DND-41 (cell line): ENCODE data around the gene AMOT.

Experiments used
- ATAC-seq: fragments of 200-7000 bp; cut with Tn5 transposase; 3 replicates; pipeline ENCODE4 v1.9.1; 2021; ENCODE audit warnings: low read depth; ENCODE audit not compliant: insufficient read depth
- DNase-seq: peaks from one replicate; pipeline ENCODE4 v3.0.0-alpha.2; 2020
- H2AFZ ChIP-seq: 2 replicates; pipeline ENCODE4 v1.6.0; 2012; ENCODE audit warnings: low read depth, low read length
- H3K27ac ChIP-seq: 2 replicates; pipeline ENCODE4 v1.5.1; 2012; ENCODE audit warnings: low read length, inconsistent platforms
- H3K27me3 ChIP-seq: fragments of 200-600 bp; sonication (generic); 2 replicates; pipeline ENCODE4 v1.6.0; 2012; ENCODE audit warnings: low read length, mild to moderate bottlenecking, inconsistent platforms; ENCODE audit not compliant: insufficient read depth, poor library complexity
- H3K36me3 ChIP-seq: 2 replicates; pipeline ENCODE4 v1.5.1; 2012; ENCODE audit warnings: low read length, inconsistent platforms; ENCODE audit not compliant: insufficient read depth
- H3K4me1 ChIP-seq: 2 replicates; pipeline ENCODE4 v1.5.1; 2012; ENCODE audit warnings: mild to moderate bottlenecking, low read length; ENCODE audit not compliant: insufficient read depth
- H3K4me2 ChIP-seq: 2 replicates; pipeline ENCODE4 v1.6.0; 2012; ENCODE audit warnings: mild to moderate bottlenecking, moderate library complexity, low read length, inconsistent platforms; ENCODE audit not compliant: insufficient read depth
- H3K4me3 ChIP-seq, 2 experiments: fragments of 200-600 bp in 1 of 2; shearing (Covaris generic) in 1 of 2; 2 replicates each; pipeline ENCODE4 v1.5.1; 2012 to 2016; ENCODE audit warnings: inconsistent platforms in 2 of 2, low read length in 2 of 2, mild to moderate bottlenecking in 2 of 2, low read depth in 1 of 2, moderate library complexity in 1 of 2
- H3K79me2 ChIP-seq: 2 replicates; pipeline ENCODE4 v1.6.0; 2012; ENCODE audit warnings: low read length, inconsistent platforms; ENCODE audit not compliant: insufficient read depth
- H3K9ac ChIP-seq: 2 replicates; pipeline ENCODE4 v1.6.0; 2012; ENCODE audit warnings: low read depth, mild to moderate bottlenecking, inconsistent platforms, low read length, moderate library complexity
- H3K9me3 ChIP-seq: 2 replicates; pipeline ENCODE4 v1.5.1; 2012; ENCODE audit warnings: low read length, moderate library complexity, mild to moderate bottlenecking, inconsistent platforms; ENCODE audit not compliant: insufficient read depth, severe bottlenecking
- H4K20me1 ChIP-seq: 2 replicates; pipeline ENCODE4 v1.6.0; 2012; ENCODE audit warnings: low read length; ENCODE audit not compliant: insufficient read depth
- CTCF ChIP-seq: IDR thresholded peaks from 2 replicates; pipeline ENCODE4 v1.5.1; 2012; ENCODE audit warnings: borderline replicate concordance, low read length, moderate library complexity, mild to moderate bottlenecking; ENCODE audit not compliant: poor library complexity, severe bottlenecking; ENCODE audit errors: extremely low read depth
- EZH2 ChIP-seq: IDR thresholded peaks from 3 replicates; pipeline ENCODE4 v1.6.1; 2012; ENCODE audit warnings: borderline replicate concordance, low read depth, mild to moderate bottlenecking, moderate library complexity, low read length, inconsistent platforms; ENCODE audit not compliant: severe bottlenecking

Gene AMOT

GRCh38 chrX:112800971-112801775, 39.5 kb downstream of the AMOT start:
- H3K9me3 ChIP-seq, result no peaks in the 10 kb centered on the region
- TF ChIP-seq EZH2 (no peak), CTCF (no peak)
- no peaks in the 10 kb centered on the region for H4K20me1 ChIP-seq
- no peak overlapping the region for H3K27ac ChIP-seq
- no peak overlapping the region for H2AFZ ChIP-seq
- H3K9ac ChIP-seq, result no peak overlapping the region
- no peaks in the 10 kb centered on the region for H3K79me2 ChIP-seq
- no peaks in the 10 kb centered on the region for H3K36me3 ChIP-seq
- no peak for ATAC-seq
- no peak overlapping the region for H3K4me2 ChIP-seq
- H3K4me1 ChIP-seq, result no peaks in the 10 kb centered on the region
- H3K4me3 ChIP-seq, result no peak overlapping the region
- no peaks in the 10 kb centered on the region for H3K27me3 ChIP-seq
- no peak for DNase-seq

- Histone ChIP-seq H3K4me3 (no peak overlapping the region), H4K20me1 (no peaks in the 10 kb centered on the region), H3K4me1 (no peaks in the 10 kb centered on the region), H2AFZ (no peak overlapping the region), H3K27ac (no peak overlapping the region), H3K36me3 (no peaks in the 10 kb centered on the region), H3K9ac (no peak overlapping the region), H3K27me3 (no peaks in the 10 kb centered on the region), H3K9me3 (no peaks in the 10 kb centered on the region), H3K4me2 (no peak overlapping the region), H3K79me2 (no peaks in the 10 kb centered on the region)
- TF ChIP-seq CTCF (no peak), EZH2 (no peak)
- no peak for ATAC-seq
- no peak for DNase-seq
Measured at GRCh38 chrX:112799425-112799824, 41.2 kb downstream of the AMOT start.

- no peaks in the 10 kb centered on the region for H4K20me1 ChIP-seq
- H3K4me2 ChIP-seq, result no peak overlapping the region
- H3K9ac ChIP-seq, result no peak overlapping the region
- no peaks in the 10 kb centered on the region for H3K36me3 ChIP-seq
- DNase-seq (no peak), ATAC-seq (no peak)
- no peak overlapping the region for H2AFZ ChIP-seq
- no peaks in the 10 kb centered on the region for H3K4me1 ChIP-seq
- H3K9me3 ChIP-seq, result no peaks in the 10 kb centered on the region
- H3K4me3 ChIP-seq, result no peak overlapping the region
- no peaks in the 10 kb centered on the region for H3K79me2 ChIP-seq
- TF ChIP-seq CTCF (no peak), EZH2 (no peak)
- no peaks in the 10 kb centered on the region for H3K27me3 ChIP-seq
- no peak overlapping the region for H3K27ac ChIP-seq
Measured at GRCh38 chrX:112798736-112799135, 41.9 kb downstream of the AMOT start.
